HG03378 (cell line): ENCODE measurements around the gene EPHB4.
"Not testable (repeated sequence)": the region's sequence is repeated elsewhere in the genome, so short reads cannot be mapped to it uniquely, and the experiment has no call there.

Experiments
- ATAC-seq: cut with Tn5 transposase; IDR thresholded peaks from one replicate; pipeline ENCODE4 v1.9.1; 2021; ENCODE audit warnings: mild to moderate bottlenecking, moderate library complexity; ENCODE audit not compliant: unreplicated experiment

The EPHB4 gene

GRCh38 chr7:100822236-100823139, 4.8 kb downstream of the EPHB4 start:
- no peak for ATAC-seq

GRCh38 chr7:100819586-100819985, 7.7 kb downstream of the EPHB4 start:
- ATAC-seq, result no peak

- no peak for ATAC-seq
Observed at GRCh38 chr7:100818825-100819224, 8.5 kb downstream of the EPHB4 start.

GRCh38 chr7:100818366-100818765, 9.0 kb downstream of the EPHB4 start:
- no peak for ATAC-seq

GRCh38 chr7:100817097-100817496, 10.2 kb downstream of the EPHB4 start:
- no peak for ATAC-seq

- ATAC-seq, result not testable (repeated sequence)
Observed at GRCh38 chr7:100816515-100816914, 10.8 kb downstream of the EPHB4 start.

- ATAC-seq, result no peak
Observed at GRCh38 chr7:100812729-100813128, 14.6 kb downstream of the EPHB4 start.

- ATAC-seq, result no peak
Observed at GRCh38 chr7:100811480-100811879, 15.8 kb downstream of the EPHB4 start.

GRCh38 chr7:100808354-100808875, 18.9 kb downstream of the EPHB4 start:
- no peak for ATAC-seq

GRCh38 chr7:100806883-100807282, 20.4 kb downstream of the EPHB4 start:
- ATAC-seq, result not testable (repeated sequence)

- no peak for ATAC-seq
Observed at GRCh38 chr7:100806276-100806675, 21.0 kb downstream of the EPHB4 start.

GRCh38 chr7:100804681-100805431, 22.5 kb downstream of the EPHB4 start:
- no peak for ATAC-seq

GRCh38 chr7:100803398-100804161, 23.7 kb downstream of the EPHB4 start:
- peak; percentile 95 for ATAC-seq

GRCh38 chr7:100802951-100803350, 24.4 kb downstream of the EPHB4 start:
- ATAC-seq, result no peak

- no peak for ATAC-seq
Observed at GRCh38 chr7:100801833-100802568, 25.3 kb downstream of the EPHB4 start.

- ATAC-seq, result no peak
Observed at GRCh38 chr7:100799037-100799896, 28.1 kb downstream of the EPHB4 start.

- no peak for ATAC-seq
Observed at GRCh38 chr7:100794741-100795140, 32.6 kb downstream of the EPHB4 start.

GRCh38 chr7:100793806-100794660, 33.3 kb downstream of the EPHB4 start:
- ATAC-seq, result no peak
